Left ventricle myocardium inferior (tissue), 1 donor: ENCODE data around the gene ASTN2. TPM values are rescaled to one million over a fixed set of nuclear protein-coding genes. Genes with fewer than 3 reads are reported as not detected.

Experiments
- DNase-seq: peaks from one replicate; pipeline ENCODE4 v3.0.0-alpha.2; 2020
- H3K27ac ChIP-seq: fragments of 200-600 bp; replicated peaks from 2 replicates; pipeline ENCODE4 v1.8.0; 2021
- H3K27me3 ChIP-seq: fragments of 200-600 bp; 2 replicates; pipeline ENCODE4 v1.8.0; 2021; ENCODE audit warnings: low read depth
- H3K36me3 ChIP-seq: fragments of 200-600 bp; 2 replicates; pipeline ENCODE4 v1.8.0; 2021
- H3K4me1 ChIP-seq: fragments of 200-600 bp; 2 replicates; pipeline ENCODE4 v1.8.0; 2021
- H3K4me3 ChIP-seq: fragments of 200-600 bp; 2 replicates; pipeline ENCODE4 v1.8.0; 2021; ENCODE audit warnings: mild to moderate bottlenecking, moderate library complexity
- H3K9me3 ChIP-seq: fragments of 200-600 bp; replicated peaks from 2 replicates; pipeline ENCODE4 v1.8.0; 2021
- intact Hi-C: fragments of 100-400 bp; cut with micrococcal nuclease; formaldehyde crosslinking; loops from one replicate; pipeline ENCODE4 v1.11.0; 2022
- total RNA-seq: library from RNA; stranded (reverse); fragmentation: NEBNext Ultra II Directional; extraction: Animal tissue kit (Norgen Biotek cat#: 25700); gene quantifications from one replicate; pipeline ENCODE4 v1.2.1, GENCODE V29; 2021
- TF ChIP-seq, protein P1 (sequence below): fragments of 200-600 bp; IDR thresholded peaks from 2 replicates; pipeline ENCODE4 v1.8.0; 2021; ENCODE audit warnings: antibody characterized with exemption, mild to moderate bottlenecking, borderline replicate concordance
- donor health status: DM: no; HTN: yes; CAD: no; lungs with severe emphysema.

The ASTN2 gene
- total RNA-seq, 1 donor from 2014 or later: 6.1 TPM

DNA sequence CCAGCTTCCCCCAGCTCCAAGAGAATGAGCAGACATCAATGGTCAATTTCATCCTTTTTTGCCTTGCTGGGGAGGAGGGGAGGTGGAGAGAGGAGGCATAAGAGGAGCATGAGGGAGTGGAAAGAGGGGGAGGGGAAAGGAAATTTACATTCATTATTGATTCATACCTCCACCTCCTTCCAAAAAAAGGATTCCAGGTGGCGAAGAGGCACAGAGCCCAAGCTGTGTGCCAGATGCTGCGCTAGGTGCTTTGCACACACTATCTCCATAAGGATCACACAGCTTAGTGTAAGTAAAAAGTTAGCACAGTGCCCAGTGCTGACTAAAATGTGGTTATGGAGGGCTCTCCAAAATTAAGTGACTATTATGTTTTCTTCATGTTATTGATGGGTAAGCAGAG, 11.0 kb downstream of the ASTN2 start:
- no peaks in the 10 kb centered on the region for H3K4me1 ChIP-seq
- no peak overlapping the region for H3K4me3 ChIP-seq
- peaks cover 93% of the 10 kb centered on the region for H3K27me3 ChIP-seq
- intact Hi-C loops: no loop called here
- no peak for DNase-seq
- TF ChIP-seq, protein P1, sequence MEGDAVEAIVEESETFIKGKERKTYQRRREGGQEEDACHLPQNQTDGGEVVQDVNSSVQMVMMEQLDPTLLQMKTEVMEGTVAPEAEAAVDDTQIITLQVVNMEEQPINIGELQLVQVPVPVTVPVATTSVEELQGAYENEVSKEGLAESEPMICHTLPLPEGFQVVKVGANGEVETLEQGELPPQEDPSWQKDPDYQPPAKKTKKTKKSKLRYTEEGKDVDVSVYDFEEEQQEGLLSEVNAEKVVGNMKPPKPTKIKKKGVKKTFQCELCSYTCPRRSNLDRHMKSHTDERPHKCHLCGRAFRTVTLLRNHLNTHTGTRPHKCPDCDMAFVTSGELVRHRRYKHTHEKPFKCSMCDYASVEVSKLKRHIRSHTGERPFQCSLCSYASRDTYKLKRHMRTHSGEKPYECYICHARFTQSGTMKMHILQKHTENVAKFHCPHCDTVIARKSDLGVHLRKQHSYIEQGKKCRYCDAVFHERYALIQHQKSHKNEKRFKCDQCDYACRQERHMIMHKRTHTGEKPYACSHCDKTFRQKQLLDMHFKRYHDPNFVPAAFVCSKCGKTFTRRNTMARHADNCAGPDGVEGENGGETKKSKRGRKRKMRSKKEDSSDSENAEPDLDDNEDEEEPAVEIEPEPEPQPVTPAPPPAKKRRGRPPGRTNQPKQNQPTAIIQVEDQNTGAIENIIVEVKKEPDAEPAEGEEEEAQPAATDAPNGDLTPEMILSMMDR: no peak
- H3K27ac ChIP-seq: no peak overlapping the region
- H3K36me3 ChIP-seq: no peaks in the 10 kb centered on the region
- no peaks in the 10 kb centered on the region for H3K9me3 ChIP-seq

DNA sequence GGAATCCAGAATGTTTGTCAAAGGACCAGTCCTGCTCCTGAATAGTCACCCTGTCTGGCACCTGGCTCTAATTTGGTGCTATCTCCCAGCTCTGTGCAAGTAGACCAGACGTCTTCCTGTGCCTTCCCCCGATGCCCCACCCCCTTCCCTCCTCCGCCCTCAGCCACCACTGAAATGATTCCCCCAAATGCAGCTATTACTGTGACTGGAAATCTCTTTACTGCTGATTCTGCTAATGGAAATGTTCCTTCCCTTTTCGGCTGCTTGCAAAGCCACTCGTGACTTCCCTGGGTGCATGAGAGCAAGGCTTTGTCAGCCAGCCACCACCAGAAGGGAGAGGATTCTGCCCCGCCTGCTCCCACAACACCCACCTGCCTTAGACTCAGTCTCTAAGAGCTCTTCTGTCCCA, 11.4 kb downstream of the ASTN2 start:
- TF ChIP-seq, protein P1: no peak
- DNase-seq: no peak
- Histone ChIP-seq H3K4me1 (no peaks in the 10 kb centered on the region), H3K9me3 (no peaks in the 10 kb centered on the region), H3K27me3 (peaks cover 89% of the 10 kb centered on the region), H3K4me3 (no peak overlapping the region), H3K36me3 (no peaks in the 10 kb centered on the region), H3K27ac (no peak overlapping the region)
- intact Hi-C loops: no loop called here

DNA sequence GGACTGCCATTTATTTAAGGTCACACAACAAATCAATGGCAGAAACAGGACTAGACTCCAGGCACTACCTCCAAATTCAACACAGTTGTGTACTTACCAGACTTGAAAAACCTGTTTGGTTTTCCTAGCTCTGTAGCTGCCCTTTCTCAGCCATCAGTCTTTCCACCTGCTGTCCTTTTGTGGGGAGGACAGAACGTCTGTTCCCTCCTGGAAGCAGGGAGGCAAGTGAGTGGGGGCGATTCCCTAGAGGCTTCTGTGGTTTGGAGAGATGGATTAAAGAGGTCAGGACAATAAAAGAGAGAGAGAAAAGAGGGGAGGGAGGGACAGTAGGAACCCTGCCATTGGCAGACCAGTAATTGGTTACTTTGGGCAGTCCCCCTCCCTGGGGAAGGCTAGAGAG, 14.7 kb downstream of the ASTN2 start:
- DNase-seq: no peak
- Histone ChIP-seq H3K27ac (no peak overlapping the region), H3K9me3 (no peaks in the 10 kb centered on the region), H3K4me1 (no peaks in the 10 kb centered on the region), H3K36me3 (no peaks in the 10 kb centered on the region), H3K27me3 (peaks cover 74% of the 10 kb centered on the region), H3K4me3 (no peak overlapping the region)
- TF ChIP-seq, protein P1: no peak
- intact Hi-C loops: no loop called here

DNA sequence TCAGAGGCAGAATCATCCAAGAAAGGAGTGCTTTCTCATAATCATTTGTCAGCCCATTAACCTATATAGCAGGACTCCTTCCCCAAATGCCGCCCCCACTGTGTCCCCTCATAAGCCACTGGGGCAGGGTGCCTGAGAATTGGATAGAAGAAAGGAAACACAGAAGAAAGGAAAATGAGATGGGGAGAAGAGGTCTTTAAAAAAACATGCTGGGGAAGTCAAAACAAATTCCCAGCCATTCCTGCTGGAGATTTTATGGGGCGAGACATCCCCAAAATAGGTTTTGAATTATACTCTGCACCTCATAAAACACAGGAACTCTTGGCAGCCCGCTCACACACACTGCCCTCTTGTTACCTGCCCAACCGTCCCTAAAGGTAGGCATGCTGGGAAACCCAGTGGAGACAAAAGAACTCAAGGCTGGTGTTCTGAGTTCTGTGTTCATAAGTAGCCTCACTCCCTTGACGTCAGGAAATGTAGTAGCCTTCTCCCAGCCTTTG, 19.7 kb downstream of the ASTN2 start:
- no peak overlapping the region for H3K27ac ChIP-seq
- H3K4me1 ChIP-seq: no peaks in the 10 kb centered on the region
- H3K4me3 ChIP-seq: no peak overlapping the region
- TF ChIP-seq, protein P1: no peak
- no peak for DNase-seq
- H3K27me3 ChIP-seq: peaks cover 30% of the 10 kb centered on the region
- no peaks in the 10 kb centered on the region for H3K9me3 ChIP-seq
- no peaks in the 10 kb centered on the region for H3K36me3 ChIP-seq
- intact Hi-C loops: no loop called here

DNA sequence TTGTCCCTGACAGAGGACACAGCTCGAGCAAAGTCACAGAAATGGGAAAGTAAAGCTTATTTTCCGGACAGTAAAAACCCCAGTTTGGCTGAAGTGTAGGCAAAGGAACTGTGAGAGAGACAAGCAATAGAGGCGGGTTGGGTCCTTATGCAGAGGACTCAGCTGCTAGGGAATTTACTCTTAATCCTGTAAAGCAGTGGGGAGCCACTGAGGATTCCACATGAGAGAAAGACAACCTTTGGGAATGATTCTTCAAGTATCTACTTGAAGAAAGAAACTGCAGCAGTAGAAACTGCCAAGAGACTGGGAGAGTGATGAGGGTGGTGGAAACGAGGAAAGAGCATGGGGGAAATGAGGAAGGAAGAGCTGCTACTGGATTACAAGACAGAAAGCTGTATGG, 20.2 kb downstream of the ASTN2 start:
- Histone ChIP-seq H3K4me3 (no peak overlapping the region), H3K9me3 (no peaks in the 10 kb centered on the region), H3K36me3 (no peaks in the 10 kb centered on the region), H3K4me1 (no peaks in the 10 kb centered on the region), H3K27ac (no peak overlapping the region), H3K27me3 (peaks cover 24% of the 10 kb centered on the region)
- no peak for DNase-seq
- TF ChIP-seq, protein P1: no peak
- intact Hi-C loops: no loop called here

DNA sequence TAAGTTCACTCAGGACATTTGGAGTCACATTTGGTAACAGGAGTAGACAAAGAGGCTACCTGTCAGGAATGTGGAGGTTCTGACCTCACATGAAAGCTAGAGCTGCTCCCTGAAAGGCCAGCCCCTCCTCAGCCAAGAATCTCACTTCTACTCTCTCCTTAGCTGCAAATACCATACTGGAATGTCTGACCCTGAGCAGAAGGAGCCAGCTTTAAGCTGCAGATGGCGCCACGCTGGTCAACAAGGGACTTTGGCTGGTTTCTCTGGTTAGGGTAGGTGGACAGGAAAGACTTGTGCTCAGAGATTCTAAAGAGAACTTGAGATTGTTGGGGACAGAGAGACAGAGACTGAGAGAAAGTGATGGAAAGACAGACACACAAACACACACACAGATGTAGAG, 21.9 kb downstream of the ASTN2 start:
- no peak overlapping the region for H3K4me3 ChIP-seq
- H3K4me1 ChIP-seq: no peaks in the 10 kb centered on the region
- TF ChIP-seq, protein P1: no peak
- intact Hi-C loops: no loop called here
- no peak for DNase-seq
- no peak overlapping the region for H3K27ac ChIP-seq
- H3K9me3 ChIP-seq: no peaks in the 10 kb centered on the region
- peaks cover 21% of the 10 kb centered on the region for H3K27me3 ChIP-seq
- no peaks in the 10 kb centered on the region for H3K36me3 ChIP-seq
